GM18502 (cell line): ENCODE data around the gene TUBB.
"Not testable (repeated sequence)": the region's sequence is repeated elsewhere in the genome, so short reads cannot be mapped to it uniquely, and the experiment has no call there.

Source experiments
- ATAC-seq: cut with Tn5 transposase; IDR thresholded peaks from one replicate; pipeline ENCODE4 v1.9.1; 2021; ENCODE audit warnings: mild to moderate bottlenecking; ENCODE audit not compliant: unreplicated experiment, poor library complexity

TUBB gene

GRCh38 chr6:30717129-30717844 is 2.9 kb upstream of the TUBB start, which contains the start of gene MDC1:
Gene MDC1, minus strand, starts transcription at chr6:30717281. Its CDS starts 2,106 bp downstream, at chr6:30715175.
- ATAC-seq: peak; percentile 69

GRCh38 chr6:30717845-30718720 is 2.1 kb upstream of the TUBB start:
- ATAC-seq: not testable (repeated sequence)

GRCh38 chr6:30719356-30719755 is 796 bp upstream of the TUBB start:
- ATAC-seq: no peak

GRCh38 chr6:30720738-30721197 is 616 bp downstream of the TUBB start:
- no peak for ATAC-seq

- no peak for ATAC-seq
Observed at GRCh38 chr6:30721198-30722024, 1.3 kb downstream of the TUBB start.

GRCh38 chr6:30722025-30722279 is 1.8 kb downstream of the TUBB start:
- ATAC-seq: not testable (repeated sequence)

- ATAC-seq: no peak
Observed at GRCh38 chr6:30722280-30723112, 2.3 kb downstream of the TUBB start.

- ATAC-seq: not testable (repeated sequence)
Observed at GRCh38 chr6:30723159-30723842, 3.1 kb downstream of the TUBB start.

- not testable (repeated sequence) for ATAC-seq
Observed at GRCh38 chr6:30723843-30724741, 3.9 kb downstream of the TUBB start.

GRCh38 chr6:30724906-30725667 is 4.9 kb downstream of the TUBB start:
- no peak for ATAC-seq

- ATAC-seq: no peak
Observed at GRCh38 chr6:30725713-30726505, 5.8 kb downstream of the TUBB start.

GRCh38 chr6:30726506-30727413 is 6.6 kb downstream of the TUBB start:
- no peak for ATAC-seq

GRCh38 chr6:30727920-30728553 is 7.9 kb downstream of the TUBB start:
- ATAC-seq: no peak

- ATAC-seq: peak; percentile 65
Observed at GRCh38 chr6:30730601-30731435, 10.7 kb downstream of the TUBB start.
